CD4-positive, alpha-beta memory T cell (primary cell): ENCODE results near the gene ISX. TPM values are rescaled to one million over a fixed set of nuclear protein-coding genes. Genes with fewer than 3 reads are reported as not detected.

Experiments
- CTCF ChIA-PET: fragments of 350-600 bp; sonication (Branson Sonifier 250); formaldehyde crosslinking; loops from one replicate; lab custom pipeline; 2021; ENCODE audit warnings: inconsistent platforms; ENCODE audit not compliant: partially characterized antibody; lab: Charles Lee
- POLR2A ChIA-PET: fragments of 350-600 bp; sonication (Branson Sonifier 250); formaldehyde crosslinking; loops from one replicate; lab custom pipeline; 2021; ENCODE audit not compliant: partially characterized antibody; lab: Charles Lee
- DNase-seq, 5 donors: peaks; one replicate each; pipeline versions ENCODE4 v3.0.0 to v3.0.0-alpha.2; 2020 to 2022; ENCODE audit warnings: mixed read lengths in 1 of 5
- H3K27ac ChIP-seq: one replicate; pipeline ENCODE4 v1.7.0; 2013; ENCODE audit warnings: low read depth, low read length
- H3K27me3 ChIP-seq: 2 replicates; pipeline ENCODE4 v1.7.0; 2013; ENCODE audit warnings: mild to moderate bottlenecking, low read length, moderate library complexity; ENCODE audit not compliant: insufficient read depth
- H3K36me3 ChIP-seq: 2 replicates; pipeline ENCODE4 v1.7.0; 2013; ENCODE audit warnings: mild to moderate bottlenecking, low read length, moderate library complexity; ENCODE audit not compliant: insufficient read depth
- H3K4me1 ChIP-seq: 2 replicates; pipeline ENCODE4 v1.7.0; 2013; ENCODE audit warnings: mild to moderate bottlenecking, low read length, moderate library complexity; ENCODE audit not compliant: insufficient read depth
- H3K4me3 ChIP-seq, 2 donors: one replicate each; pipeline ENCODE4 v1.7.0; 2013; ENCODE audit warnings: low read length in 2 of 2, mild to moderate bottlenecking in 1 of 2
- H3K9me3 ChIP-seq, 2 donors: one replicate each; pipeline ENCODE4 v1.7.0; 2013; ENCODE audit warnings: low read length in 2 of 2, control low read depth in 1 of 2; ENCODE audit not compliant: control insufficient read depth in 1 of 2
- H3K27ac Mint-ChIP-seq, 7 donors: one replicate each; pipeline ENCODE4 v1.8.0; 2020 to 2021; ENCODE audit warnings: mixed read lengths in 7 of 7, mild to moderate bottlenecking in 6 of 7, inconsistent platforms in 3 of 7, moderate library complexity in 3 of 7
- H3K27me3 Mint-ChIP-seq, 2 donors: one replicate each; pipeline ENCODE4 v1.8.0; 2020 to 2021; ENCODE audit warnings: mixed read lengths in 2 of 2
- H3K36me3 Mint-ChIP-seq, 2 donors: one replicate each; pipeline ENCODE4 v1.8.0; 2020 to 2021; ENCODE audit warnings: mixed read lengths in 2 of 2, inconsistent platforms in 1 of 2, mild to moderate bottlenecking in 1 of 2
- H3K4me1 Mint-ChIP-seq, 4 donors: one replicate each; pipeline ENCODE4 v1.8.0; 2020 to 2021; ENCODE audit warnings: mixed read lengths in 4 of 4, mild to moderate bottlenecking in 1 of 4
- H3K4me3 Mint-ChIP-seq, 8 donors: one replicate each; pipeline ENCODE4 v1.8.0; 2020 to 2021; ENCODE audit warnings: mixed read lengths in 8 of 8, mild to moderate bottlenecking in 7 of 8, moderate library complexity in 6 of 8, inconsistent platforms in 3 of 8
- H3K9me3 Mint-ChIP-seq, 8 donors: one replicate each; pipeline ENCODE4 v1.8.0; 2020 to 2021; ENCODE audit warnings: mixed read lengths in 8 of 8, mild to moderate bottlenecking in 5 of 8, inconsistent platforms in 3 of 8, moderate library complexity in 1 of 8
- intact Hi-C: fragments of 100-400 bp; cut with micrococcal nuclease; formaldehyde crosslinking; loops from one replicate; pipeline ENCODE4 v1.15.1; 2023
- polyA plus RNA-seq, 2 donors: library from polyadenylated mRNA; unstranded; fragments of 300-500 nt; fragmentation: Illumina TruSeq; gene quantifications; one replicate each; pipeline ENCODE4 v1.2.3, GENCODE V29; 2021
- total RNA-seq, 2 experiments: library from RNA; stranded (reverse); gene quantifications; one replicate each; pipeline ENCODE4 v1.2.3, GENCODE V29; 2021

The ISX gene
- total and polyA plus RNA-seq, 4 experiments from 2014 or later, result not detected

GRCh38 chr22:35116817-35117216 lies 50.9 kb downstream of the ISX start:
- Mint-ChIP-seq H3K9me3 (peaks cover 0 to 2% (median 0%) of the 10 kb centered on the region in 8 donors), H3K27ac (no peak overlapping the region), H3K36me3 (no peaks in the 10 kb centered on the region), H3K4me3 (no peak overlapping the region), H3K4me1 (no peaks in the 10 kb centered on the region), H3K27me3 (peaks cover 0 to 9% of the 10 kb centered on the region in 2 donors)
- POLR2A ChIA-PET, result no interaction called here
- no peaks in the 10 kb centered on the region for H3K27me3 ChIP-seq
- no peaks in the 10 kb centered on the region for H3K4me1 ChIP-seq
- CTCF ChIA-PET, result no interaction called here
- intact Hi-C loops, result no loop called here
- no peak overlapping the region for H3K27ac ChIP-seq
- no peaks in the 10 kb centered on the region for H3K9me3 ChIP-seq
- H3K4me3 ChIP-seq, result no peak overlapping the region
- DNase-seq, result no peak
- H3K36me3 ChIP-seq, result no peaks in the 10 kb centered on the region

DNA sequence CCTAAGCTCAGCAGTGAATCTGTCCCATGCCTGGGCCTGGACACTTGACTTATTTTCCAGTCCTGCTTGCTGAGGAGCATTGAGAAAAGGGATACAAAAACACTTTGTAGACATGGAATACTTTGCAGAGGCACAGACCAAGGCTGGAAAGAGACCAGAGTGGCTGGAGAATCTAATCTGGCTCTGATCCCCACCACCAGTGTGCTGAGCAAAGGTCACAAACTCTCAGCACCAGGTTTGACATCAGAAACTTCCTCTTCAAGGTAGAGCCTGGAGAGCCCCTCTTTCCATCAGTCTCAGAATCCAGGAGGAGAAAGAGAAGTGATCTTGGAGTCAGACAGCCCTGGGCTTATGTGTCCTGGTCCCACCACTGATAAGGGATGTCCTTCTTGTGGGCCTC lies 53.5 kb downstream of the ISX start:
- CTCF ChIA-PET, result no interaction called here
- intact Hi-C loops, result no loop called here
- H3K4me3 ChIP-seq, result no peak overlapping the region
- Mint-ChIP-seq H3K9me3 (peaks cover 0 to 2% (median 0%) of the 10 kb centered on the region in 8 donors), H3K4me3 (no peak overlapping the region), H3K4me1 (no peaks in the 10 kb centered on the region), H3K27me3 (peaks cover 4 to 10% of the 10 kb centered on the region in 2 donors), H3K27ac (no peak overlapping the region), H3K36me3 (no peaks in the 10 kb centered on the region)
- DNase-seq, result no peak
- no peaks in the 10 kb centered on the region for H3K9me3 ChIP-seq
- POLR2A ChIA-PET, result no interaction called here
- H3K4me1 ChIP-seq, result no peaks in the 10 kb centered on the region
- H3K36me3 ChIP-seq, result no peaks in the 10 kb centered on the region
- no peaks in the 10 kb centered on the region for H3K27me3 ChIP-seq
- H3K27ac ChIP-seq, result no peak overlapping the region

DNA sequence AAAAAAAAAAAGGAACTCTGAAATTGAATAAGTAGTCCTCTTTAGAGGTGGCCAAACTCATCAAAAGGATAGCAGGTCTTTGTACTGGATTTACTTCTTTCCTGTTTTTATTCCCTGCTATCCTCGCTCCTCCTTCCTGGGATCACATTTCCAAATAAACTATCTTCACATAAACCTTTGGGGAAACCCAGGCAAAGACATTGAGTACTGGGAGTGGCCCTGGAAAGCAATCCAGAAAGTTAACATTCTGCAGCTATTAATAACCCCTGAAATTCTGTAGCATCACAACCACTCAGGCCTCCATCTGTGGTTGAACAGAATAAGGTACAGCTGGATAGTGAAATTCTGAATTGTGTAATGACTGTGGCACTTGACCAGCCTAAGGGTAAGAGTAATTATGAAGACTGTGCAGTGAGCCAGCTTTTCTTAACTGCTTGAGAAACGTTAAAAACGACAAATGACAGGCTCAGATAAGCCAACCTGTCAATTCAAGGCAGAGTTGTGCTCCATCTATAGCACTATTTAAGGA lies 58.8 kb downstream of the ISX start:
- no peaks in the 10 kb centered on the region for H3K9me3 ChIP-seq
- POLR2A ChIA-PET, result no interaction called here
- intact Hi-C loops, result no loop called here
- H3K36me3 ChIP-seq, result no peaks in the 10 kb centered on the region
- DNase-seq, result no peak
- Mint-ChIP-seq H3K4me1 (no peaks in the 10 kb centered on the region), H3K27me3 (peaks cover 13 to 21% of the 10 kb centered on the region in 2 donors), H3K36me3 (peaks cover 0 to 4% of the 10 kb centered on the region in 2 donors), H3K4me3 (no peak overlapping the region), H3K9me3 (no peaks in the 10 kb centered on the region), H3K27ac (no peak overlapping the region)
- no peak overlapping the region for H3K4me3 ChIP-seq
- H3K4me1 ChIP-seq, result no peaks in the 10 kb centered on the region
- H3K27ac ChIP-seq, result no peak overlapping the region
- H3K27me3 ChIP-seq, result peaks cover 5% of the 10 kb centered on the region
- CTCF ChIA-PET, result no interaction called here

GRCh38 chr22:35126993-35127392 lies 61.0 kb downstream of the ISX start:
- Mint-ChIP-seq H3K4me3 (no peak overlapping the region), H3K36me3 (peaks cover 0 to 4% of the 10 kb centered on the region in 2 donors)
- no peaks in the 10 kb centered on the region for H3K4me1 ChIP-seq

DNA sequence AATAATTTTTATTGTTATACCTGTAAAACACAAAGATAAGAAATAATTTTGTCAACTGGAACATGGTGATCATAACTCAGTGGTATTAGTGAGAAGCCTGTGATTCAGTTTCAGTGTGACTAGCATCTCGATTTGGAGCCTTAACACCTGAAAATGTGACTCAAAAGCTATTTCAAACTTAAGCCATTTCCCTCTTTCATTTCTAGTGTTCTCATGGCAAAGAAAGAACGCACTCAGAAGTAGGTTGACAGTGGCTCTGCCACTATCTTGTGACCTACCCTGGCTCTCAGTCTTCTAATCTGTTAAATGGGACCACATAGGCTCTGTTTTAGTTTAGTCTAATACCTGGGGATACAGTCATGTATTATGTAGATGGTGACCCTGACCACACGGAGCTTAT lies 62.7 kb downstream of the ISX start:
- Mint-ChIP-seq H3K36me3 (peaks cover 0 to 4% of the 10 kb centered on the region in 2 donors), H3K27ac (no peak overlapping the region), H3K4me3 (no peak overlapping the region), H3K4me1 (peaks cover 0 to 2% (median 0%) of the 10 kb centered on the region in 4 donors), H3K9me3 (peaks cover 0 to 1% (median 0%) of the 10 kb centered on the region in 8 donors), H3K27me3 (peaks cover 24 to 37% of the 10 kb centered on the region in 2 donors)
- H3K4me1 ChIP-seq, result no peaks in the 10 kb centered on the region
- no peaks in the 10 kb centered on the region for H3K9me3 ChIP-seq
- no peak overlapping the region for H3K4me3 ChIP-seq
- ChIA-PET POLR2A (no interaction called here), CTCF (interaction anchor here (1.1 kb wide), 1 partner anchor 22 kb away, joined by 4 read pairs; no protein-coding TSS in a partner anchor)
- H3K27me3 ChIP-seq, result peaks cover 9% of the 10 kb centered on the region
- DNase-seq, result no peak
- H3K36me3 ChIP-seq, result no peaks in the 10 kb centered on the region
- no peak overlapping the region for H3K27ac ChIP-seq
- intact Hi-C loops, result no loop called here

More at GRCh38 chr22:35126993-35127392, 61.0 kb downstream of the ISX start:
- intact Hi-C loops, result no loop called here
- no peak for DNase-seq
- Histone ChIP-seq H3K4me3 (no peak overlapping the region), H3K9me3 (no peaks in the 10 kb centered on the region), H3K27me3 (peaks cover 5% of the 10 kb centered on the region), H3K27ac (no peak overlapping the region), H3K36me3 (no peaks in the 10 kb centered on the region)
- peaks cover 18 to 28% of the 10 kb centered on the region in 2 donors for H3K27me3 Mint-ChIP-seq
- H3K4me1 Mint-ChIP-seq, result peaks cover 0 to 2% (median 0%) of the 10 kb centered on the region in 4 donors
- POLR2A ChIA-PET, result no interaction called here
- H3K9me3 Mint-ChIP-seq, result no peaks in the 10 kb centered on the region
- CTCF ChIA-PET, result interaction anchor here (1.3 kb wide), 1 partner anchor 24 kb away, joined by 3 read pairs; no protein-coding TSS in a partner anchor
- no peak overlapping the region for H3K27ac Mint-ChIP-seq

GRCh38 chr22:35131525-35132000 lies 65.6 kb downstream of the ISX start:
- ChIA-PET CTCF (interaction anchor here (2.4 kb wide), 1 partner anchor 18 kb away, joined by 13 read pairs; no protein-coding TSS in a partner anchor), POLR2A (no interaction called here)
- intact Hi-C loops, result no loop called here
- Histone ChIP-seq H3K36me3 (no peaks in the 10 kb centered on the region), H3K4me1 (no peaks in the 10 kb centered on the region), H3K4me3 (no peak overlapping the region), H3K27me3 (peaks cover 9% of the 10 kb centered on the region), H3K27ac (no peak overlapping the region), H3K9me3 (no peaks in the 10 kb centered on the region)
- peaks cover 0 to 1% (median 0%) of the 10 kb centered on the region in 8 donors for H3K9me3 Mint-ChIP-seq
- H3K4me3 Mint-ChIP-seq, result no peak overlapping the region
- H3K27me3 Mint-ChIP-seq, result peaks cover 18 to 37% of the 10 kb centered on the region in 2 donors
- peak overlapping the region in 1 of 7 donors; percentile 1 for H3K27ac Mint-ChIP-seq
- peaks cover 0 to under 1% of the 10 kb centered on the region in 2 donors for H3K36me3 Mint-ChIP-seq
- peaks cover 0 to 4% (median 1%) of the 10 kb centered on the region in 4 donors for H3K4me1 Mint-ChIP-seq
- no peak for DNase-seq

GRCh38 chr22:35132568-35132967 lies 66.6 kb downstream of the ISX start:
- DNase-seq, result no peak
- H3K27ac Mint-ChIP-seq, result no peak overlapping the region
- intact Hi-C loops, result no loop called here
- peaks cover 0 to 4% (median 1%) of the 10 kb centered on the region in 4 donors for H3K4me1 Mint-ChIP-seq
- Histone ChIP-seq H3K4me1 (no peaks in the 10 kb centered on the region), H3K36me3 (no peaks in the 10 kb centered on the region), H3K27me3 (peaks cover 8% of the 10 kb centered on the region), H3K27ac (no peak overlapping the region), H3K9me3 (no peaks in the 10 kb centered on the region), H3K4me3 (no peak overlapping the region)
- ChIA-PET POLR2A (no interaction called here), CTCF (interaction anchor here (2.4 kb wide), 1 partner anchor 17 kb away, joined by 13 read pairs; no protein-coding TSS in a partner anchor)
- H3K9me3 Mint-ChIP-seq, result peaks cover 0 to 1% (median 0%) of the 10 kb centered on the region in 8 donors
- H3K36me3 Mint-ChIP-seq, result no peaks in the 10 kb centered on the region
- H3K4me3 Mint-ChIP-seq, result no peak overlapping the region
- peaks cover 17 to 43% of the 10 kb centered on the region in 2 donors for H3K27me3 Mint-ChIP-seq
